Measurements from ENCODE around the gene STRBP.

DNA sequence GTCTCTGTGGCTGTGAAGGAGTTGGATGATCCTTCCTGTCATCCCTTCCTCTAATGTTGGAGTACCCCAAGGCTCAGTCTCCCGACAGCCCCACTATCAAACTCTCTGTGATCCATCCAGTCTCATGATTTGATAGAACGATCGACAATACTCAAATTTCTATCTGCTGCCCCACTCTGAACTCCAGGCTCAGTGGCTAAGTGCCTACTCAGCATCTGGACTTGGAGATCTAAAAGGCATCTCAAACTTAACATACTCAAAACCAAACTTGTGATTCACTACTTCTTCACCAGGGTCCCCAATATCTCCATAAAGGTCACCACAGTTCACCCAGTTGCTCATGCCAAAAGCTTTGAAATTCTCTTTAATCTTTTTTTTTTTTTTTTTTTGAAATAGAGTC, 15.1 kb upstream of the STRBP start:
- TF ChIP-seq, protein P1, sequence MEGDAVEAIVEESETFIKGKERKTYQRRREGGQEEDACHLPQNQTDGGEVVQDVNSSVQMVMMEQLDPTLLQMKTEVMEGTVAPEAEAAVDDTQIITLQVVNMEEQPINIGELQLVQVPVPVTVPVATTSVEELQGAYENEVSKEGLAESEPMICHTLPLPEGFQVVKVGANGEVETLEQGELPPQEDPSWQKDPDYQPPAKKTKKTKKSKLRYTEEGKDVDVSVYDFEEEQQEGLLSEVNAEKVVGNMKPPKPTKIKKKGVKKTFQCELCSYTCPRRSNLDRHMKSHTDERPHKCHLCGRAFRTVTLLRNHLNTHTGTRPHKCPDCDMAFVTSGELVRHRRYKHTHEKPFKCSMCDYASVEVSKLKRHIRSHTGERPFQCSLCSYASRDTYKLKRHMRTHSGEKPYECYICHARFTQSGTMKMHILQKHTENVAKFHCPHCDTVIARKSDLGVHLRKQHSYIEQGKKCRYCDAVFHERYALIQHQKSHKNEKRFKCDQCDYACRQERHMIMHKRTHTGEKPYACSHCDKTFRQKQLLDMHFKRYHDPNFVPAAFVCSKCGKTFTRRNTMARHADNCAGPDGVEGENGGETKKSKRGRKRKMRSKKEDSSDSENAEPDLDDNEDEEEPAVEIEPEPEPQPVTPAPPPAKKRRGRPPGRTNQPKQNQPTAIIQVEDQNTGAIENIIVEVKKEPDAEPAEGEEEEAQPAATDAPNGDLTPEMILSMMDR (IDR thresholded peaks at IDR 0.05), result no peak
- no peak for TF ChIP-seq POLR2A (IDR thresholded peaks at IDR 0.05)
